Right renal pelvis (tissue), 4 donors: ENCODE results near the gene ST7. TPM values are rescaled to one million over a fixed set of nuclear protein-coding genes. Genes with fewer than 3 reads are reported as not detected.
A peak's percentile ranks its signal among the peaks of the same experiment; 100 is the strongest.

Source experiments
- DNase-seq, 4 donors: peaks; one replicate each; pipeline ENCODE4 v3.0.0-alpha.2; 2013; ENCODE audit warnings: low read depth in 4 of 4, low spot score in 3 of 4, missing footprints in 1 of 4
- polyA plus RNA-seq, 4 donors: library from polyadenylated mRNA; unstranded; fragments of 120-200 nt; gene quantifications; one replicate each; pipeline ENCODE4 v1.2.1, GENCODE V29; 2013; ENCODE audit not compliant: insufficient read length in 4 of 4

The ST7 gene
- polyA plus RNA-seq, 4 donors, result 24.9 to 31.7 (median 27.8) TPM

DNA sequence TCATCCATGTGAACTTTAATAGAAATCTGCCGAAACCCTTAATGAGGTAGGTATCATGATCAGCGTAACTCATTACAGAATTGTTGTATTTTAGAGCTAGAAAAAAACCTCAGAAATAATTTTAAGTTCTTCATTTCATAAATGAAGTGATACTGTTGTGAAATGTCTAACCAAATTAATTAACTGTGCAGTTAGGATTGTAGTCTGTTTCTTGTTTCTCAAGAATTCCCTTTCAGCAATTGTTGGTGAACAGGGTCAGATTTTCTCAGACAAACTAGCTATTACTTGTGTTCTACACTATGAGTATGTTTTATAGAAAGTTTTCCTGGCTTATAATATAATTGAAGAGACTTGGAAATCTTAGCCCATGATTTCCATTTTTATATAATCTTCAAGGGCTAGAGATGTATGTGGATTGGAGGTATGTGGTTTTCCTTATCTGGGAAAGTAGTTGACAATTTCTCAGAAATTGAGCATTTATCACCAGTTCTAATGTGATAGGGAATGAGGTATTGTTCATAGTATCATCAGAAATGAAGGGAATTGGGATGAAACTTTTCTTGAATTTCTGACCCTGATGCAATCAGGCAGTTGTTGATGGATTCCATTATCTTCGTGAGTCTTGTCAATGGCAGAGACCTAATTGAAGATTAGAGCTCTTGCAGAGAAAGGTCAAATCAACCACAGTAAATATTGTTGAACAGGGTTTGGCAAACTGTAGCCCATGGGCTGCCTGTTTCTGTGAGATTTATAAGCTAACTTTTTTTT, 55.0 kb downstream of the ST7 start:
- no peak for DNase-seq

DNA sequence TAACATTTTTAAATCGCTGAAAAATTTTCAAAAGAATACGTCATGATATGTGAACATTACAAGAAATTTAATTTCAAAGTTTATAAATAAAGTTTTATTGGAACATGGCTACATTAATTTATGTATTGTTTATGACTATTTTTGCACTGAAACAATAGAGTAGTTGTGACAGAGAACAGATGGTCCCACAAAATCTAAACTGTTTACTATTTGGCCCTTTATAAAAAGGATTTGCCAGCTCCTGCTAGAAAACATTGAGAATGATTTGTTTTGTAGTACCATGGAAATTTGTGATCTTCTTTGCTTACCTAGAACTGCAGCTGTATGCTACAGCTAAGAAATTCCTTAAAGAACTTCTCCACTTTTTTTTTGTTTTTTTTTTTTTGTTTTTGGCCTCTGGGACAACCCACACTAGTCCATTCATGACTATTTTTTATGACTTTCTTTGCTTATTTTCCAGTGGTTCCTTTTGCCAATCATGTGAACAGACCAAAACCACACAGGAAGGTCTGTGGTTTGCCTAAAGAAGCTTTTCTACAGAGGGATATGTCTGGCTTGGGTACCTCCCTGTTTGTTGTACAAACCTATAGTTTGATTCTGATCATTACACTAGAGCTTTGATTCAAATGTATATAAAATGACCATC, 55.7 kb downstream of the ST7 start:
- DNase-seq, result no peak

DNA sequence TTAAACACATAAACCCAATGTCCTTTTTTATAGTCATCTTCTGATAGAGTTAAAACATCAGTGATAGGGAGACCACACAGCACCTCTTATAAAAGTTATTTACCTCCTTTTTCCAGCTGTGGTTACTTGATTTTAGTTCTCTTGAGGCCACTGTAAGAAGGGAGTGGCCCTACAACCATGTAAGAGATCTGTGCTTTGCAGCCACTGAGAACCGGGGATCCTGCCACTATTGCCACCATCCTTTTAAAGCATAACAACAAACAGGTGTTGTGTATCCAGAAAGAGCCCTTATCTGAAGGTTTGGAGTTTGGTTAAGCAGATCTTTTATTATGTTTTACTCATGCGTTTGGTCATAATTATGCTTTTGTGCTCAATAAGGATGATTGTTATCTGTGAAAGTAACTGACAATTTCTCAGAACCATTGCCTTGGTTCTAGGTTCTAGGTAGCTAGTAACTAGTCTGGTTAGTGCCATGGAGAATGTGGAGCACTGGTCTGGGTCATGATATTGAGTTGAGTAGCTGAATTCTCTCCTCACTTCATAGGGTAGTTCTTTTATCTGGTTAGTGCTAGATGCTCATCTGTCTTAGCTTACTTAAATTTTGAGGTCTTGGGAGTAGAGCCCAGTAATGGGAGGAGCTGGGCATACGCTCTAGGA, 56.5 kb downstream of the ST7 start:
- no peak for DNase-seq

DNA sequence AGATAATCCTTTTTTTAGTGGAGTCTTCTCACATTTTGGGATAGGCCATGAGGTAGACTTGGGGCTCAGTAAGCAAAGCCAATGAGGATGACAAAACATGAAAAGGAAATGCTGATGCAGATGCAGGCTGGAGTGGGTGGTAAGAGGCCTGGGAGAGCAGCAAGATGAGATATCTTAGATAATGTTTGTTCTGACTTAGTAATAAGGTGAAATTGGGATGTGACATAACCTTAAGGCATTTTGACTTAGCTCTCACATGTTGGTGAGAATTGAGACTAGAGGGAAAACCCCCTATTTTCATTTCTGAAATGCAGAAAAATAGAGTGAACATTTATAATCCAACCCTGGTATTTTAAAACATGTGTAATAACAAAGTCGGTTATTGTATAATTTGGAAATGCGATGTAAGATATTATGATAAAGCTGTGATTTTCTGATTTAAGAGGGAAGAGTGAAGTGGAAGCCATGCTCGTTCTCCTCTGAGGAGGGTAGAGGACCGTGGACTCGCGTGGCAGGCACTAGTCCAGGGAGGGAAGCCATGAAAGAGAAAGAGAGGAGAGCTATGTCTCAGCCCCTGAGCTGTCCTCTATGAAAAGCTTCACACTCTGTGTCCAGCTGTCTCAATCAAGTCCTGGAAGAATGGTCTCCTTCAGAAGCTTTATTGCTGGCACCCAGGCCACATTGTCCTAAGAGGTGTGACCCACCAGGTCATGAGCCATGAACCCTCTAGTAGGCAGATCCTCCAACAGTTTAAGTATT, 57.3 kb downstream of the ST7 start:
- no peak for DNase-seq

DNA sequence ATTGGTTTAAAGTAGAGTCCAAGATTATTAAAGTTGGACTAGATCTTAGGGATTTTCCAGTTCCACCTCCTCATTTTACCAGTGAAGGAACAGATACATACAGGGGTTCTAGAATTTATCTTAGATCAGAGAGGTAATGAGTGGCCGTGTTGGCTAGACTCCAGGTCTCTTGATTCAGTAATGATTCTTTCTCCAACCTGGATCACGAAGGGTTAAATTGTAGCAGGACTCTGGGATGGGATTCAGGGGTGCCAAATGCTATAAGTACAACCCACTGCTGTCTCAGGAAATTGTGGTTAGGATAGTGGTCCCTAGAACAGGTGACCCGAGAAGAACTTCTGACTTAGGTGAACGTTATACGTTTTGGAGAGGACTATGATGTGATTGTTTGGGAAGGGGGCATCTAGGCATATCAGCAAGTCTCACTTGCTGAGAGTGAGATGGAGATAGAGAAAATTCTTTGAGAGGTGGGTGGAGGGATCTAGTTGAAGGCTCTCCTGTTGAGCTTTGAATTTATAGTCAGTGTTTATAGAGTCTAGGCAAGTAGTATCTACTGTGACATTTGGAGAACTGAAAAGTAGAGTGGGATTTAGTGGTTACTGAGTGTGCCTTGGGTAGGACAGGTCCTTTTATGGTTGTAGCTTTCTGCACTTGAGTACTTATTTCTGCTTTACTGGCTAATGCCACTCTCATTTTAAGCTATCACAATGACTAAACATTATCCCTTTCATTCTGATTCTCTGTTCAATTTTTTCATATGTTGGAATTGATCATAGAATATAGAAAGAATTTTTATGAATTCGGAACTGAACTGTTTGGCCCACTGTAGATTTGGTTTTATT, 58.3 kb downstream of the ST7 start:
- no peak for DNase-seq

DNA sequence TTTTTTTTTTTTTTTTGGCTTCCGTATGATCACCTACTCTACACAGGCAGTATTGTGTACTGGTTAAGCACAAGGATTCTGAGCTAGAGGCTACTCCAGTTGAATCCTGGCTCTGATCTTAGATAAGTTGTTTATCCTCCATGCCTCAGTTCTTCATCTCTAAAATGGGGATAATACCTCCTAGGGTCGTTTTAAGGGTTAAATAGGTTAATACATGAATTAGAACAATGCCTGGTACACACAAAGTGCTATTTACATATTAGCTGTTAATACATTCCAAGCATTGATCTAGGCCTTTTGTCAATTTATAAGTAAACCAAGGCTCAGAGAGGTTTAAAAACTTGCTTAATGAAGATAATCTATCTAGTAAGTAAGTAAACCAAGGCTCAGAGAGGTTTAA, 59.0 kb downstream of the ST7 start:
- DNase-seq, result no peak

DNA sequence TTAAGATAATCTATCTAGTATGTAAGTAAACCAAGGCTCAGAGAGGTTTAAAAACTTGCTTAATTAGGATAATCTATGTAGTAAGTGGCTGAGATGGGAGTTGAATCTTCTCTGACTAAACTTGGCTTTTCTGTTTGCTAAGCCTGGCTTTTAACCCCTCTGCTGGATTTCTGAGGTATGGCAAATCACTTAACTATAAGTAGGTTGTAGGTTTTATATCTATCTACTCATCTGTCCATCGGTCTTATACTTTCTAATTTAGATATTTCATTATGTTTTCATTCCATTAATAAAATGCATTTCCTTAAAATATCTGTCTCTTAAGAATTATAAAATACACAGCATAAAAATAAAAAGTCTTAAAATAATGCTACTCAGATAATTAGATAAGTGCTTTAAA, 59.4 kb downstream of the ST7 start:
- no peak for DNase-seq

DNA sequence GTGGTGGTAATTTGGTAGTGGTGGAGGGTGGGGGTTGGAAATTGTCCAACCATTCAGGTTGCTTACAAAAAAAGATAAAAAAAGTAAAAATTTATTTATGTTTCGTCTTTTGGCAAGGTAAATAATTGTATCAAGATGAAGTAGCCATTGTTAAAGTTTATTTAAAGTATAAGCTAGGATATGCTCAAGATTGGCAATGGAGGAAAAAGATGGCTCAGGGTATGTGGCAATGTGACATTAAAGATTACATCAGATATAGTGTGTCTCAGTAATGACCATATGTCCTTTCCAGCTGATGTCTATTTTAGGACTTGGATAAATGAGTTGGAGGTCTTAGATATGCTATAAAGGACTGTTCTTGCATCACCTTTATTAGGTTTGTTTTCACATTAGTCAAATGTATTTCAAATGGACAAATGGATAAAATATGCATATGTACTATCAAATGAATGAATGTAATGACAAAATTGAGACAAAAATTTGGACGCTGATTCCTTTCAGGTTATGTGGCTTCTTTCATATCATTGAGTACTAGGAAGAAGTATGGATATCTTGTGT, 60.9 kb downstream of the ST7 start:
- no peak for DNase-seq

DNA sequence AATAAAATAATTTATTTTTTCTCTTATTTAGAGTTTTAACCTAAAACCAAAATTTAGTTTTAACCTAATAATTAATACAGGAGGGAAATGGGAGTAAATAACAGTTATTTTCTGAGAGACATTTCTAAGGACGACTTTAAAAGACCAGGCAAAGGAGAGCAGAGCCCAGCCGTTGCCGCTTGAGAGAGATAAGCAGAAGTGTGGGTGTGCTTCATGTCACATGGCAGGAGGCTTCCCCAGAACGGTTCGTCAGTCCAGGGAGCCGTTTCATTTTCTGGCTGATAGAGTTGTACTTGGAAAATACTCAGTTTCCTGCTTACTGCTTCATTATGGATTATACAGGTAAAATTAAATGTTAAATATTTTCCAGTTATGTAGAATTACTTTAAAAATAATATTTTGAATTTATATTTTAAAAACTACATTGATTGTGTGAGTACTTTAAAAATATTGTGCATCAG, 61.4 kb downstream of the ST7 start:
- DNase-seq, result no peak

DNA sequence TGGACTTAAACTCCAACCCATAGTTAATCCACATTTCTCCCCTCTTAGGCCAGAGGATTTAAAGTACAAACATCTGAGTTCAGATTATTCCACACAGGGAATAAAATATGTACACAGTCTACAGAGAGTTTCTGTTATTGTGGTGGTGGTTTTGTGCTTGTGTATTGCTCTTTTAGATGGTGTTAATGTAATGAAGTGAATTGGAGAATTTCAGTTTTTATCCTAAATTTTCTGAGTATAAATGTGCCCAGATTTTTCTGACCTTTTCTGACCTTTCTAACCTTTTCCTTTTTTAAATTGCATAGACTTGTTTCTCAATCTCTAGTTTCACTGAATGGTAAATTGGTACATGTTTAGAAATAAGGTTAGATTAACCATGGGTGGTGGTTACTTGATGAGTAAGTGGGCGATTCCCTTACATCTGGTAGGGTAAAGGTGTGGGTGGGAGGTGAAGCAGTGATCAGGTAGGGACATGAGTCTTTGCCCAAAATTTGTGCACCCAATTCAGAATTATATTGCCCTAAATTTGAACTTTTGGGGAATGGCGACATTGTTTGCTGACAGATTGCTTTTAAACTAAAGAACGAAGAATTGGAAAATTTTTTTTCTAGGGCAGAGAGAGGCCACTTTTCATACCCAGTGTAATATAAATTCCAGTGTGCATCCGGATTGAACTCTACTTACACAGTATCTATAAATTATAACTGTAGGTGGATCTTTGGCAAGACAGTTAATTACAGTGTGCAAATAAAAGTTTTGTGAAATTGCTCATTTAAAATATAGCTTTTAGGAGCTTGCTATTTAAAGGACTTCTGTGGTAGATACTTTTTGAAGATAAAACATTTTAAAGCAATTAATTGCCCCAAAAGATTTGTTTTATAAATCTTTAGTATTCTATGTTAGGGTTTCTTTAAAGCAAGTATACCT, 62.2 kb downstream of the ST7 start:
- DNase-seq, result no peak

DNA sequence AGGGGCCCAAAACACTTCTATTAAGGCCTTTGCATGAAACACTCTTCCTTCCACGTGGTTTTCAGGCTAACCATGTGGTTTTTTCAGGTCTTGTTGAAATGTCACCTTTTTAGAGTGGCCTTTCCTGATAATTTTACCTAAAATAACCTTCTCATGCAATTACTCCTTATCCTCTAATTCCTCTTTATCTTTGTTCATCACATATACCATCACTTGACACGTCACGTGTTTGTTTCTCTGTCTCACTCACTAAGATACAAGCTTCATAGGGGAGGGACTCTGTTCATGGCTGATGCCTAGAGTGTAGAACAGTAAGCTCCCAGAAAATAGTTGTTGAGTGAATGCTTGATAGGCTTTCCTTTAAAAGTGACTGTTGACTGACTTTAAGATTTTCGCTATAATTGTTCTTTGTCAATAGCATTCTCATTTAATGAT, 63.7 kb downstream of the ST7 start:
- DNase-seq, result no peak

DNA sequence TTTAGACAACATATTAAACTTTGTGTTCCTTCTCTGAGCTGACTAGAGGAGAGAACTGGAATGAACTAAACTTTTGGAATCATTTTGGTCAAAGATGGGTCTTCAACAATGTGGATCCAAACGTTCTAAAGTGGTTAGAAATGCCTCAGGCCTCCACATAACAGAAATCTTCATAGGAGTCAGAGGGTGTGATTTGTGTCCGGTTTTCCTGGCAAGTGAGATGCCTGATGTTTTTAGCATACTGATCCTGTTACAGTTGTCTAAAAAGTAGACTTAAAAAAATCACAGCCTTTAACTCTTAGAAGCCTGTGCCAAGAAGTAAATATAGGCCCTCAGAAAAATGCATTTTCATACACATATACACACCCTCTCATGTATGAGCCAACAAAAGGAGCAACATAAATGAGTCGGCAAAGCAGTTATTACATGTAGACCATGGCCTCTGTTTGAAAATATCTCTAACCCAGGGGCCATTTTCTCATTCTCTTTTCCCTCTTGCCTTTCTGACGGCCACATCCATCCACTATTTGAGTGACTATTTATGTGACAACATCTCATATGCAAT, 64.5 kb downstream of the ST7 start:
- DNase-seq, result no peak

DNA sequence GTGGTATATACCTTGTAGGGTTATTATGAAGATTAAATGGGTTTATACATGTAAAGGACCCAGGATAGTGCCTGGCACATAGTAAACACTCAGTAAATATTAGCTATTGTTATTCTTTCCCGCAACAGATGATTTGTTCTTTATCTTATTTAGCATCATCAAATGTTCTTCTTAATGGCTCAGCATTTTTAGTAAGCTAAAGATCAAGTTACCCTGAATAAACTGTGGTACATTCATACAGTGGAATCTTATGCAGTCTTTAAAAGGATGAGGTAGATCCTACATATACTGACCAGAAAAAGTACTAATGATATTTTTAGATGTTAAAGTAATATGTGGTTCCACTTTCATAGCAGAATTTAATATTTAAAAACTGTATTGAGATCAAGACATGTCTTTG, 65.4 kb downstream of the ST7 start:
- no peak for DNase-seq

DNA sequence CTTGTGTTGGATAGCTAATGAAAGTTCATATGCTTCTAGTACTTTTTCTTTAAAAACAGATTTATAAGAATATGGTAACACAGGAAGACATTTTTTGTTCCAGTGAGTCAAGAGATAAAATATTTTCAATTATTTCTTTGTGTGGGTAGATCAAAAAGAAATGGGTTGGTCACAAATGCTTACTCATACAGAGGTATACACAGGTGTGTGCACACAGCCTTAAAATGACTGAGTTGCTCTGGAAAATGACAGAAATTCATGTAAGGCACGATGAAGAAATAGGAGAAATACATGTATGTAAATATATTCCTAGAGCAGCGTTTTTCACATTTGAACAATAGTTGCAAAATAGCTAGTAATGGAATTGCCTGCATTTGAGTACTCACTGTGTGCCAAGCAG, 66.0 kb downstream of the ST7 start:
- no peak for DNase-seq

DNA sequence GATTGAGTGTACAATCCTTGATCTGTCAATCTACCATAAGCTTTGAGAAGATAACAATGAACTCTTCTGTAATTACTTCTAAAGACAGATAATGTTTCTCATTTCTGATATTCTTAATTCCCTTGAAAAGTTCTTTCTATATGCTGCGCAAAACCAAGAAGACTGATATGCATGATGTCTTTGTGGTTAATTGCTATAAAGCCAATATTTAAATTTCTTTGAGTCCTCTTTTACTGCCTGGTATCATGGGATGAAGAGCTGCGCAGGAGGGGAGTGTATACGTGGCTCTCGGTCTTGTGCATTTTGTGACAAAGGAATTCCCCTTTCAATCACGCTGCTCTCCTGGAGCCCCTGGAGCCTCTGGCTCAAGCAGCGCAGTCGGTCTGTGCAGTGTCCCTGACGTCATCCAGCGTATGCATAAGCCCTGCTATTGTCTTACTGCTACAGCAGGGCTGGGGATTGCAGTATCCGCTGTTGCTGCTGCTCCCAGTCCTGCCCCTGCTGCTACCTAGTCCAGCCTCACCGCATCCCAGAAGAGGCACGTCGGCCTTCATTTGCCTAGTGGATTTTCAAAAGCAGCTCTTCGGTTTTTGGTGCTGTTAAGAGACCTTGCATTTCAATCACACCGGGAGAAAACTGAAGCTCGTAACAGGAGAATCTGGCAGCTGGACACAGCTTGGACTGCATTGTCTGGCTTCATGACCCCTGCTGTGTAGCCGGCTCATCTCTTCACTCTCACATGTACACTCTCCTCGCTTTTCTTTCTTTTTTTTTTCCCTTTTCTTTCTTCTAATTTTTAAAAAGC, 66.7 kb downstream of the ST7 start:
- peak; percentile 66 to 74 (median 72) for DNase-seq

DNA sequence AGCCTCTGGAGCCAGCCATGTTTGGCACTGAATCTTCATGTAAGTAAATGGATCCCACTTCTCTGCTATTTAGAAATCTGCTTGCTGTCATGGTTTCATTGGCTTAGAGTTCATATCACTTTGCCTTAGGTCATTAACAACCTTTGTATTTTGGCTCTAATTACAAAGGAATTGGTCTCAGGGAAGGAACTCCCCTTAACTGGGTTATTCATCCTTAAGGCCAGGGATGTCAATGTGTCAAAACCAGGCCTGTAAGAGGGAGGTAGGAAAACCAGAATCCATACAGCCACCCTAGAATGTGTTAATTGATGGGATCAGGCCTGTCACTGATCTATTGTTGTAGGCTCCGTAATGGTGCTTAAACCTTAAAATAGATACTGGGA, 67.3 kb downstream of the ST7 start:
- peak in 1 of 4 donors; percentile 34 for DNase-seq

DNA sequence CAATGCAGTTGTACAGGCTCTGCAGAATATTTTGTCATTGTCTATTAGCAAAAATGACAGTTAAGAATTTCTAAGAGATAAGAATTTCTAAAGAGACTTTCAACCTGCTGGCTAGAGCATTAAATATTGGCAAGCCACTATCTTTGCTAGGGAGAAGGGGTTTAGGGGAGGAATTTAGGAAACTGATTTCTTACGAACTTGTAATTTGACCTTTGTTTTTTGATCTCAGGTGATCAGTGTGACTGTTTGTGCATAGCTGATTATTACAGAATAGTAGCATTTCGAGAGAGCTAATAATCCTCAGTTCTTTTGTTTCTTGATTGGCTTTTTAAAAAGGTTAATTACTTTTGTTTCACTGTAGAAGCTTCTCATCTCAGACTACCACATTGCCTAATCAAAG, 68.1 kb downstream of the ST7 start:
- no peak for DNase-seq

DNA sequence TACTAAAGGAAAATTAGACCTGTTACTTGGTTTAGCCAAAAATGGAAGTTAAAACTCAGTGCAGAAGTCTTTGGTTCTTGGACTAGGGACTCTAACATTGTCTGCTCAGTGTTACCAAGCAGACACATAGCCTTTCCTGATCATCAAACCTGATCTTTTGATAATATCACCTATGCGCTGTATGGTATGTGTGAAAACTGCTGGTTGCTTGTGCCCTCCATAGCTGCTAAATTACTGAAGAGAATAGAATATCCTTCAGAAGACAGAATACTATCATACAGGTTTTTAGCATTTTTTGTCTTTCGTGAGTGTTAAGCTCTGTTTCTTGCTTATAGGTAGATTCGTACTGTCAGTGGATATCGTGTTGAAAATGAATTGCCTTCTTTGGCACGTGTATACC, 68.7 kb downstream of the ST7 start:
- DNase-seq, result no peak
